ENCODE data around the gene MAPKAP1. TPM values are rescaled to one million over a fixed set of nuclear protein-coding genes. Genes with fewer than 3 reads are reported as not detected.

Gene MAPKAP1
- total RNA-seq, 1 donor from 2014 or later = 63.4 TPM

DNA sequence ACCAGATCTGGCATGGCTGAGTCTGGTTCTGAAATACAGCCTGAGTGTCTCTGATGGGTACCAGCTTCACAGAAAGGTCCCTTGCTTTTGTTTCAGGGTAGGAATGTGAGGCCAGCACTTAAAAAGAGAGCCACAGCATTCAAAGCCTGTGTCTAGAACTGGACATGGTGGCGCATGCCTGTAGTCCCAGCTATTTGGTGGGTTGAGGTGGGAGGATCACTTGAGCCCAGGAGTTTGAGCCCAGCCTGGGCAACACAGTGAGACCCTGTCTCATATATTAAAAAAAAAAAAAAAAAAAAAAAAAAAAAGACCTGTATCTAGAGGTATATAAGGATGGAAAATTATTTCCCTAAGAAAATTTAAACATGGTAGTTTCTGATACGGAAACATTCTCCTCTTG is 243.1 kb downstream of the MAPKAP1 start:
- TF ChIP-seq, protein P1, sequence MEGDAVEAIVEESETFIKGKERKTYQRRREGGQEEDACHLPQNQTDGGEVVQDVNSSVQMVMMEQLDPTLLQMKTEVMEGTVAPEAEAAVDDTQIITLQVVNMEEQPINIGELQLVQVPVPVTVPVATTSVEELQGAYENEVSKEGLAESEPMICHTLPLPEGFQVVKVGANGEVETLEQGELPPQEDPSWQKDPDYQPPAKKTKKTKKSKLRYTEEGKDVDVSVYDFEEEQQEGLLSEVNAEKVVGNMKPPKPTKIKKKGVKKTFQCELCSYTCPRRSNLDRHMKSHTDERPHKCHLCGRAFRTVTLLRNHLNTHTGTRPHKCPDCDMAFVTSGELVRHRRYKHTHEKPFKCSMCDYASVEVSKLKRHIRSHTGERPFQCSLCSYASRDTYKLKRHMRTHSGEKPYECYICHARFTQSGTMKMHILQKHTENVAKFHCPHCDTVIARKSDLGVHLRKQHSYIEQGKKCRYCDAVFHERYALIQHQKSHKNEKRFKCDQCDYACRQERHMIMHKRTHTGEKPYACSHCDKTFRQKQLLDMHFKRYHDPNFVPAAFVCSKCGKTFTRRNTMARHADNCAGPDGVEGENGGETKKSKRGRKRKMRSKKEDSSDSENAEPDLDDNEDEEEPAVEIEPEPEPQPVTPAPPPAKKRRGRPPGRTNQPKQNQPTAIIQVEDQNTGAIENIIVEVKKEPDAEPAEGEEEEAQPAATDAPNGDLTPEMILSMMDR (conservative IDR thresholded peaks at IDR 0.05) = no peak
- Mint-ChIP-seq H3K27me3 (ENCODE audit: low read depth) (no peaks in the 10 kb centered on the region), H3K27ac (ENCODE audit: unreplicated experiment) (no peak overlapping the region), H3K9me3 (no peaks in the 10 kb centered on the region), H3K36me3 (ENCODE audit: low read depth) (peaks cover 7% of the 10 kb centered on the region), H3K4me1 (peaks cover 37% of the 10 kb centered on the region), H3K4me3 (no peak overlapping the region)
- DNase-seq (ENCODE audit: low read depth, low spot score) = no peak

DNA sequence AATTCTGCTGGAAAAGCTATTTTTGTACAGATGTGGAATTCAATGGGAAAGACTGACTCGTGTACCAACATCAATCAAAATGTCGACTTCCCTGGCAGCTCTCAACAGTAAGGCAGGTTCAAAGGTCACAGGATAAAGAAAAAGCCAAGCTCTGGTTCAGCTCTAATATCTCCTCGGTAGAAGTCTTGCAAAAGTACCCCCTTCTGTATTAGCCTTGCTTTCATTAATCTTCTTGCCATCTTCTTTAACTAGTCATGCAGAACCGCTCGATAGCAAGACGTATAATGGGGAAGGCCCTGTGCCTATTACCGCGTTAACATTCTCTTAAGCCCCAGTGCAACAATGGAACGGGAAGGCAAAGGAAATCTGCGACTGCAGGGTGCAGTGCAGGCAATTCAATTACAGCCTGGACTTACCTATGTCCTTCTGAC is 244.1 kb downstream of the MAPKAP1 start:
- no peaks in the 10 kb centered on the region for H3K27me3 Mint-ChIP-seq (ENCODE audit: low read depth)
- H3K36me3 Mint-ChIP-seq (ENCODE audit: low read depth) = peaks cover 13% of the 10 kb centered on the region
- H3K27ac Mint-ChIP-seq (ENCODE audit: unreplicated experiment) = no peak overlapping the region
- DNase-seq (ENCODE audit: low read depth, low spot score) = no peak
- H3K4me3 Mint-ChIP-seq = peak overlapping the region; percentile 8
- H3K4me1 Mint-ChIP-seq = peaks cover 37% of the 10 kb centered on the region
- peaks cover 3% of the 10 kb centered on the region for H3K9me3 Mint-ChIP-seq
- TF ChIP-seq, protein P1 (conservative IDR thresholded peaks at IDR 0.05) = no peak

DNA sequence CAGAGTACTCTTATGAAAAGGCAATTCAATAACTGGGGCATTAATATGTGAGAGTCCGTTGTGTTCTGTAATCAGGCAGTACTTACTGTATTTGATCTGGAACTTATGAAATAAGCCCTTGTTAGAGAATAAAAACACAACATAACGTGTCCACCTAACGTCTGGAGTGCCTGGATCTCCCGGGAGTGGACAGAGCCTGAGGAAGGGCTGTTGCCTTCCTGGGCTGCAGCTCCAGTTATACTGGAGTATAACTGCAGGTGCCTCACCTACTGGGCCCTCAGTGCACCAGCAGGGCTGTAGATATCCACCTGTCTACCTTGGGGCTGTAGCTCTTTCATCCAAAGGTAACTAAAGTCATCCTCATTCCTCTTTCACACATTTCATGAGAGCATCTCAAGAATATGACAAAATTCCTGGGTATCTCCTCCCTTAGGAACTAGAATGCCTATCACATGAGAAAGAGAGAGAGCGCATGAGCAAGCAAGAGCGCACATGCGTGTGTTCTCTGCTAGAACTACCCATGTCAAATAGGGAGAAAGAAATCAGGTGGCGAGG is 245.3 kb downstream of the MAPKAP1 start:
- Mint-ChIP-seq H3K9me3 (peaks cover 8% of the 10 kb centered on the region), H3K27me3 (ENCODE audit: low read depth) (no peaks in the 10 kb centered on the region), H3K4me3 (peak overlapping the region; percentile 57), H3K36me3 (ENCODE audit: low read depth) (peaks cover 24% of the 10 kb centered on the region), H3K4me1 (peaks cover 37% of the 10 kb centered on the region), H3K27ac (ENCODE audit: unreplicated experiment) (peak overlapping the region; percentile 93)
- TF ChIP-seq, protein P1 (conservative IDR thresholded peaks at IDR 0.05) = no peak
- no peak for DNase-seq (ENCODE audit: low read depth, low spot score)

DNA sequence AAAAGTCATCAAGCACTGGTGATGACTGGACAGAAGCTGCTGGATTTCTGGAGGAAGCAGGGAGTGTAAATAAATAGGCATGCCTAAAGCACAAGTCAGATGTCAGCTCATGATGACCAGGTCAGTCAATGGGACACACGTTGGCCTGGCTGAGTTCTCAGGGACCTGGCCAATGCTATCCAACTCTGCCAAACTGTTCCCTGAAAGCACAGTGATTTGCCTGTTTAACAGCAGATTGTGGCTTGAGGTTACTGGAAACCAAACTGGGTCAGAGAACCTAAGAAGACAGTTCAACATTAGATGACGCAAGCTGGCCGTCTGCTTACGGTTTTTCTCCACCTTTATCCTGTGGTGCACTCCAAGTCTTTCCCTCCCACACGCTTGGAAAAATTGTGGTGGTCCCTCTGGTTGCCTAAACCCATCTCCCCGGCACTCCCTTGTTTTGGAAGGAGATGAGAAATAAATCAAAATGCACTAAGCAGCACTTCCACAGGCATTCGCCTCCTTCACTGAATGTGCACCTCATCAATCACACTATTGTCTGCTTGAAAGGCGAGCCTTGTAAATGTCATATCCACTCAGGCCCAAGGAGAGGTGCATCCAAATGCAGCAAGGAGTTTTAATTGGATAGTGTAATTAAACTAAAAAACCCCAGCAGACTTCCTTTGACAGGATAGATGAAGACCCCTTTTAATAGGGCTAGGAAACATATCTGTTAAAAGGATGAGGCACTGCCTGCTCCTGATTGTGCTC is 245.9 kb downstream of the MAPKAP1 start:
- peaks cover 31% of the 10 kb centered on the region for H3K36me3 Mint-ChIP-seq (ENCODE audit: low read depth)
- DNase-seq (ENCODE audit: low read depth, low spot score) = no peak
- TF ChIP-seq, protein P1 (conservative IDR thresholded peaks at IDR 0.05) = no peak
- H3K27me3 Mint-ChIP-seq (ENCODE audit: low read depth) = no peaks in the 10 kb centered on the region
- H3K4me1 Mint-ChIP-seq = peaks cover 37% of the 10 kb centered on the region
- peaks cover 14% of the 10 kb centered on the region for H3K9me3 Mint-ChIP-seq
- H3K27ac Mint-ChIP-seq (ENCODE audit: unreplicated experiment) = peak overlapping the region; percentile 60
- H3K4me3 Mint-ChIP-seq = peak overlapping the region; percentile 12

DNA sequence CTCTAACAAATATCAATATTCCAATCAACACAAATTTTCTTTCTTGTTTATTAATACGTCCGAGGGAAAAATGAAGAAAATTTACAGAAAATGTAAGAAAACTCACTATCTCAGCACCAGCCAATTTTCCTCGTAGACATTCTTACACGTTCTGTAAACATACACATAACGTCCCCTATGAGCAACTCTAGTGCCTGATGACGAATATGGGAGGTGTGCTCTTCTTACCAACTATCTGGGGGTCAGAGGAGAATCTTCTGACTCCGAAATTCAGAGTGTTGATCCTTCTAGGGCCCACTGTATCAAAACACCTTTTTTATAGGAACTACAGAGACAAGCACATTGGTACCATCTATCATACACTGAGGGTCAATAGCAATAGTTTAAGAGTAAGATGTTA is 246.7 kb downstream of the MAPKAP1 start:
- no peaks in the 10 kb centered on the region for H3K27me3 Mint-ChIP-seq (ENCODE audit: low read depth)
- H3K27ac Mint-ChIP-seq (ENCODE audit: unreplicated experiment) = peak overlapping the region; percentile 60
- peaks cover 37% of the 10 kb centered on the region for H3K36me3 Mint-ChIP-seq (ENCODE audit: low read depth)
- TF ChIP-seq, protein P1 (conservative IDR thresholded peaks at IDR 0.05) = no peak
- H3K4me3 Mint-ChIP-seq = no peak overlapping the region
- H3K4me1 Mint-ChIP-seq = peaks cover 37% of the 10 kb centered on the region
- H3K9me3 Mint-ChIP-seq = peaks cover 18% of the 10 kb centered on the region
- DNase-seq (ENCODE audit: low read depth, low spot score) = no peak

Data from neural crest cell (in vitro differentiated cells).